Stimulated activated CD4-positive, alpha-beta T cell treated with anti-CD3 and anti-CD28 coated beads, Interleukin-4, amount 100 ng/mL, for 4 hours (primary cell): Measurements from ENCODE around the gene WDR27.
"Not testable (repeated sequence)": the region's sequence is repeated elsewhere in the genome, so short reads cannot be mapped to it uniquely, and the experiment has no call there.

Experiments
- DNase-seq, 2 experiments: peaks; one replicate each; pipeline ENCODE4 v3.0.0-alpha.2; 2020

The WDR27 gene

DNA sequence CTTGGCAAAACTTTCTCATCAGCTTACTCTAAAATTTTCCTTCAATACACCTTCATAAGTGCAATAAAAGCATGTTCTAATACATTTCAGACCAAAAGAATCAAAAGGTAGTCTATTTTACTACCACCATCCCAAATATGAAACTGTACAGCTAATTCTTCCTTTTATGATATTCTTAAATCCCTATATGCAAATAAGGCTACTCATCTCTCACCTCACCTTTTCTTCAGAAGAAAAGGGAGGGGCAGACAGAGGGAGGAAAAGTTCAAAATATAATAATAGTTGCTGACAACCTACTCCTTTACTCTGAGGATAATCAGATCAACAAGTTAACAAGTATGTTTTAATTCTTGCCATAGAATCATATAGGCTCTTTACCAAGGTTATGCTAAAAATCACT is 7.5 kb upstream of the WDR27 start:
- DNase-seq = no peak

DNA sequence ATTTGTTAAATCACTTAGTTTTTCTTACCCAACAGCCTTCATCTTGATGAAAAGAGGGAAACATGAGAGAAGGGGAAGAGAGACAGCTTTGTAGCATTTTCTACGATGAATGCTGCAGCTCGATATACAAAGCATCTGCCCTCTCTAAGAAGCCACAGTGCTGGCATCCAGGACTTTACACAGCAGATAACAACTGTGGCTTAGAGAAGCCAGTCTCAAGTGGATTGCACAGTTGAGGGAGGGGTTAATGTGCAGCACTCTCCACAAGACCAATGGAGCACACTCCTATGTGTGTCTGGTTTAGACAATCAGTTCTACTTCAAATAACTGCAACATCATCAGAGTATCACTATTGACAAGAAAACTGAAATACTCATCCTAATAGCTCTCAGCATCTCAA is 5.9 kb upstream of the WDR27 start:
- no peak for DNase-seq

DNA sequence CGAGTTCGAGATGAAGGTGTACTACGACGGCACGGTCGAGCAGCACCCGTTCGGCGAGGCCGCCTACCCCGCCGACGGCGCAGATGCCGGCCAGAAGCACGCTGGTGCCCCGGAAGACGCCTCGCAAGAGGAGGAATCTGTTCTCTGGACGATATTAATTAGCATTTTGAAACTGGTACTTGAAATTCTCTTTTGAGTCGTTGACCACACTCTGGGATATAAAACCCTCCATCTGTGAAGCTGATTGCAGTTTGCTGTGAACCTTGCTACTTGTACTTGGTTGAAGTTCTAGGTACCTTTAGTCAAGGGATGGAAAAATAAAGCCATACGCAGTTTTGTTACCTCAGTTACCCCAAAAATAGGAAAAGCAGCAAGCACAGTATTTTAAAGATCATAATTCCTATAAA is 1.0 kb upstream of the WDR27 start:
- no peak for DNase-seq

DNA sequence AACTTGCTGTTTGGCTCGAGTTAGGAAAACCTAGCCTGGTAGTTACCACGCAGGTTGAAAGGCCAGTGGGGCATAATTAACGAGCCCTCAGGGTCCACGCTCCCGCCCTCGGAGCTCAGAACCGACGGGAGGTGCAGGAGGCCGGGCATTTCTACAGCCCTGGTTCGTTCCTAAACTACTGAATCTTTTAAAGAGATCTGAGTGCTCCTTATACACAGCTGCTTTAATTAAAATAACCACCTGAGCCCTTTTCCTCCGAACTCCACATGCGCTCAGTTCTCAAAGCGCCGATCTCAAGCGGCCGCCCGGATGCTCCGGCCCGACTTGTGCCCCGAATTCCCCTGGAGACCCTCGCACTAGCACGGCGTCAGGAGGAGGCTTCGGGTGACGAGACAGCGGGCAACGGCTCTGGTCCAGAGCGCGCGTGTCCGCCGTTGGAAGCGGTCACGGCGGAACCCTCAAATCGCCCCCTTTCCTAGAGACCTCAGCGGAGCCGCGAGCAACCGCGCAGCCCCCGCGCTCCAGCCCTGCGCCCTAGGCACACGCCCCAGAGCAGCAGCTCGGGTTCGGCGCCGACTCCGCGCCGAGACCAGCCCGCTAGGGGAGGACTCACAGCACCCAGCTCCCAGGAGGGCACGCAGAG is 397 bp downstream of the WDR27 start:
- no peak for DNase-seq

DNA sequence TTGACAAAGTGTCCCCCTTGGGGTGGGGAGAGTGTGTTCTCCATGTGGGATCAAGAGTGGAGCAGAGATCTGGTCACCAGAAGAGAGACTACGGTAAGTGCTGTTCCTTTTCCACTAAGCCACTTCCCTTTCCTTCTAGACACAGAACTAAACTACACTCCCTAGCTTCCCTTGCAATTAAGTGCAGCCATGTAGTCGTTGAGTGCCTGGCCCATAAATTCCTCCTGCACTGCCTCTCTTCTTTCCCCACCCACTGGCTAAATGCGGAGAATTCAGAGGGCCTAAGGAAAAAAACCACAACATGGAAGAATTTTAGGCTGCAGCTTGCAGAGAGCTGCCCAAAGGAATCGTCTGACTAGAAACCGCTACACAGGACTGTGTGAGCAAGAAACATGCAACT is 1.5 kb downstream of the WDR27 start:
- no peak for DNase-seq

DNA sequence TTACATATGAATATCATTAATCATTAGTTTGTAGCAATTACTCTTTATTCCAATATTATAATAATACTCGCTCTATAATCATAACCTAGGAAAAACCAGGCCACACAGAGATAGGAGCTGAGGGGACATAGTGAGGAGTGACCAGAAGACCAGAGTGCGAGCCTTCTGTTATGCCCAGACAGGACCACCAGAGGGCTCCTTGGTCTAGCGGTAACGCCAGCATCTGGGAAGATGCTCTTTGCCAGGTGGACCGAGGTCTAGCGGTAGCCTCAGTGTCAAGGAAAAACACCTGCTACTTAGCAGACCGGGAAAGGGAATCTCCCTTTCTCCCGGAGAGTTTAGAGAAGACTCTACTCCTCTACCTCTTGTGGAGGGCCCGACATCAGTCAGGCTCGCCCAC is 4.7 kb downstream of the WDR27 start:
- DNase-seq = not testable (repeated sequence)

DNA sequence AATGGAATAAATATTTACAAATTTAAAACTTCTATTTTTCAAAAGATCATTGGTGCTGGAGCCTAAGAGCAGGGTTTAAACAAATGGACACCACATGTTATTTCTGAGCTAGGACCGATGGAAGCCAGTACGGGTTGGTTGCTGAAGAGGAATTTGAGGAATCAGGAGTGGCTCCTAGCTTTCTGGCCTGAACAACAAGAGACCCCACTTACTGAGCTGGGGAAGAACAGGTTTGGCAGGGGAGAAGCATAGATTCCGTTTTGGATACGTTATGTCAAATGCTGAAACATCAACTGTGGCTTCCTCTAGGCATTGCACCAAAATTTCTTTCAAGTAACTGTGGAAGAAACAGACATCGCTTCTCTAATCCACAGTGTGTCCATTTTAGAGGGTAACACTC is 6.7 kb downstream of the WDR27 start:
- DNase-seq = no peak

DNA sequence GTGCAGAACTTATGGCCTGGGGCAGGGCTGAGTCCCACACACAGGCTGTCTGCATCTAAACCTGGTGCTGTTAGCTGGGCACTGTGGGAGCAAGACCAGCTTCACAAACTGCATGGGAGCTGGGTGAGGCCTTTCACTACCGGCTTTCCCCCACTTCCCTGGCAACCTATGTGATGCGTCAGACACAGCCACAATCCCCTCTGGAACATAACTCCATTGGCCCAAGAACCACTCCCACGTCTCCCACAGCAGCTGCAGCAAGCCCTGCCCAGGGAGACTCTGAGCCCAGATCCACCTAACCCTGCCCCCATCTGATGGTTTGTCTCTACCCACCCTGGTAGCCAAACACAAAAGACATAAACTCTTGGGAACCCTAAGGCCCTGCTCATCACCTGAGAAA is 9.3 kb downstream of the WDR27 start:
- no peak for DNase-seq

DNA sequence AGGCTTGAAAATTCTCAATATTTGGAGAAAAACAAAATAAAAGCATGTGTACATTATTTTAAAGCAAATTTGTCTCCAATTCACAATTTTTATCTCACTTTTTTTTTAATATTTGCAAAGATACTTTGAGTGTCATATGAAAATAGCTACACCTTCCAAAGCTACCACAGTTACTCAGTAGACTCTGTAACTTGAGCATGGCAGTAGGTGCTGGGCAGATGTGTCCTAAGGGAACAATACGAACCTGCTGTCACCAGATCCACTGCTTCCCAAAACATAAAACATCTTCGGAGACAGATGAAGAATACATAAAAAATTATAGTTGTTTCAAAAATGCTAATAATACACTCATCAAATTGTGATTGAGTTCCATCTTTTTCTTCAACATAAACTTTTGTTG is 10.6 kb downstream of the WDR27 start:
- no peak for DNase-seq

DNA sequence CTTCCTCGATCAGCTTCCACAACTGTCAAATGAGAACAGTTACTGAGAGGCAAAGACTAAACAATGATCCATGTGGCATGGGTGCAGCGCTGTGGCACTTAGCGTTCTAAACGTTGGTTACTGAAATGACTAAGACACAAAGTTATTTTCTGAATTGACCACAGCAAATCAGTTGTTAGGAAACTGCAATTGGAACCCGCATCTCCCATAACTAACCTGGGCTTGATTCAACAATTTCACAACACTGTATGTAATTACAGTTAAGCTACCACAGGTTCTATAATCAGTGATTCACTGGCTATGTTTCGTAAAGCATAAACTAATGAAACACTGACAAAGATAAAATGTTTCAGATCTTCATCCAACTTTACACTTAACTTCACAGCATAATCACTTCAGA is 12.5 kb downstream of the WDR27 start:
- no peak for DNase-seq

DNA sequence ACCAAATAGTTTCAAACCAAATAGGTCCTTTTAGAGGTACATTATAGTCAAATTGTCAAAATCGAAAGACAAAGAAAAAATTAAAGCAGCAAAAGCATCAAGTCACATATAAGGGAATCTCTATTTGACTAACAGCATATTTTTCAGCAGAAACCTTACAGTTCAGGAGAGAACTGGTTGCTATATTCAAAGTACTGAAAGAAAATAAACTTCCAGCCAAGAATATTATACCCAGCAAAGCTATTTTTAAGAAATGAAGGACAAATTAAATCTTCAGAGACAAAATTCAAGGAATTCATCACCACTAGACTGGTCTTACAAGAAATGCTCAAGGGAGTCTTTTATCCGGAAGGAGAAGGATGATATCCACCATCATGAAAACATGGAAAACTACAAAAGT is 16.0 kb downstream of the WDR27 start:
- DNase-seq = no peak

DNA sequence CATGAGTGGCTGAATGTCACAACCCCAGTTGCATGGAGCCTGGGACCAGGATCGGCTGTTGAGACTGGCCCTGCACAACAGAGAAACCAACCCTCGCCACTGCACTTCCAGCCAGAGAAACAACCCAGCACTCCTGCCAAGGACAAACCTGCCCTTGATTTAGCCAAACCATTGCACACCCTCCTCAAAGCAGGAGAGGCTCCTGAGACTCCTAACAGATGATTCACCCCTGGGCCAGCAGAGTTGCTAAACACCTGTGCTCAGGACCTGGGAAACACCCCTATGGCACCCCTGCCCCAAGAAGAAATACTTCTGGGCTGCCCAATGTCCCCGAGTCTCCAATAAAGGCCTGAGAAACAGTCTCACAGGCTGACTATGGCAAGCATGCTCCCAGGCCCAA is 17.8 kb downstream of the WDR27 start:
- no peak for DNase-seq

DNA sequence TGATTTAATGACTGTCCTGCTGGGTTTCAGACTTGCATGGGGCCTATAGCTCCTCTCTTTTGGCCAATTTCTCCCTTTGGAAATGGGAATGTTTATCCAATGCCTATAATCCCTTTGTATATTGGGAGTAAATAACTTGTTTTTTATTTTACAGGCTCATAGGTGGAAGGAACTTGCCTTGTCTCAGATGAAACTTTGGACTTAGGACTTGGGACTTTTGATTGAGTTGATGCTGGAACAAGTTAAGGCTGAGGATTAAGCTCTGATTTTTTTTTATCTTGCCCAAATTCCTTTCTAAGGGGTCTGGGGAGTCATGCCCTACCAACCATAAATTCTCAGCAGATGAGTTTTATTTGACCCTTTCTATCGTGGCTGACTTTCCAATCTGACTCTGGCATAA is 23.5 kb downstream of the WDR27 start:
- DNase-seq = no peak

DNA sequence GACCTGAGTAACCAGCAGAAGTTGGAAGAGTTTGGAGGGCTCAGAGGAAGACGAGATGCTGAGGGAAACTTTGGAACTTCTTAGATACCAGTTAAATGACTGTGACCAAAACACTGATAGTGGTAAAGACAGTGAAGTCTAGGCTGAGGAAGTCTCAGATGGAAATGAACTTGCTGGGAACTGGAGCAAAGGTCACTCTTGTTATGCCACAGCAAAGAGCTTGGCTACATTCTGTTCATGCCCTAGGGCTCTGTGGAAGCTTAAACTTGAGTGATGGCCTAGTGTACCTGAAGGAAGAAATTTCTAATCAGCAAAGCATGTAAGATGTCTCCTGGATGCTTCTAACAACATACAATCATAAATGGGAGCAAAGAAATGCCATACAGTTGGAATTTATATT is 24.7 kb downstream of the WDR27 start:
- DNase-seq = no peak

DNA sequence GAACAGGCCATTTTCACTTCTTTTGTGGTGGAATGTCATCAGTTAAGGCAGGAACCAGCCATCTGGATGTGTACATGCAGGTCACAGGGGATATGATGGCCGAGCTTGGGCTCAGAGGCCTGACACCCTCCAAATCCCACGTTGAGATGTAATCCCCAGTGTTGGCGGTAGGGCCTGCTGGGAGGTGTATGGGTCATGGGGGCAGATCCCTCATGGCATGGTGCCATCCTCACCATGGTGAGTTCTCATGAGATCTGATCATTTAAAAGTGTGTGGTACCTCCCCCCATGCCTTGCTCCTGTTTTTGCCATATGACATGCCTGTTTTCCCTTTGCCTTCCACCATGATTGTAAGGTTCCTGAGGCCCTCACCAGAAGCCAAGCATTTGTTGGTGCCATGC is 26.8 kb downstream of the WDR27 start:
- DNase-seq = no peak

DNA sequence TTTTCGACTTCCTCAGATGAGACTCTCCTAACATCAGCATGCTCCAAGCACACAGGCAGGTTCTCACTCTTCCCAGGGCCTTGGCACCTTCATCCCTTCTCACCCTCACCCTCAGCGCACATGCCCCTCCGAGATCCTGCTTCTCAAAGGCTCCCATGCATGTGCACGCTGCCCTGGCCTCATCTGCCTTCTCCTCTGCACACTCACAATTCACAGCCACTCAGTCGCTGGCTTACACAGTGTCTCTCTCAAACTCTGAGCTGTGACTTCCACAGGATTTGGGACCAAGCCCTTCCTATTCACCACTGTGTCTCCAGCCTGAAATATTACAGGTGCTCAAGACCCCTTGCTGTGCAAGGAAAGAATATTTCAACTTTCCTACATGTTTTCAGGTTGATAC is 30.3 kb downstream of the WDR27 start:
- DNase-seq = no peak

DNA sequence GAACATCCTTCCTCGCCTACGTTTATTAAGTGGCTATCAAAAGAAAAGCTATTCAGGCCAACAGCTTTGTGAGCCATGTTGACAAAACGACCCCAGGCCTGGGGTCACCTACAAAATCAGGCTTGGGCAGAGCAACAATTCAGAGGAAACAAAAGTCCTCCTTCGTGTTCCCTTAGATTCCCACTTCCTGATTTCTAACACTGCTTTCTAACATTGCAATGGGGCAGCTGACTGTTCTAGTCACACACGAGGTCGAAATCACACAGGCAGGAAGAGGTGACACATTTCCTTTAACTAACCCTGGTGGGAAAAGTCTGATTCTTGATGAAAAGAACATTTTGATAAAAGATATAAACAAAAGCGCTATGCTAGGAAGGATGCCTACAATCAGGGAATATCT is 31.9 kb downstream of the WDR27 start:
- no peak for DNase-seq

DNA sequence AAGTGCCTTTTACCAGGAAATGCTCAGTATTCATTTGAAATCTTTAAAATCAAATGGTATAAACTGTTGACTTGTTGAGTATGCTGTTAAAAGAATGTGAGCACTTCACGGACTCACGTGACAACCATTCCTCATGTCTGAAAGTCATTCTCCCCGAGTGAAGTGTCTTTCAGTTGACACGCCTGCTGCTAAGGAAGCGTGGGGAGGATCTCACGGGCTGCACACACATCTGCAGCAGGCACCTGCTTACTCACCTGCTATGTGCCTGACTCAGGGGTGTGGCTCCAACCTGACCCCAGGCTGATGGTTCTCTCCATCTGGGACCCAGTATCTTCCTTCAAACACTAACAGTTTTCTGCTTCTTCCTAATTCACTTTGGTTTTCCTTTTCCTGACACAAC is 32.7 kb downstream of the WDR27 start:
- DNase-seq = no peak

DNA sequence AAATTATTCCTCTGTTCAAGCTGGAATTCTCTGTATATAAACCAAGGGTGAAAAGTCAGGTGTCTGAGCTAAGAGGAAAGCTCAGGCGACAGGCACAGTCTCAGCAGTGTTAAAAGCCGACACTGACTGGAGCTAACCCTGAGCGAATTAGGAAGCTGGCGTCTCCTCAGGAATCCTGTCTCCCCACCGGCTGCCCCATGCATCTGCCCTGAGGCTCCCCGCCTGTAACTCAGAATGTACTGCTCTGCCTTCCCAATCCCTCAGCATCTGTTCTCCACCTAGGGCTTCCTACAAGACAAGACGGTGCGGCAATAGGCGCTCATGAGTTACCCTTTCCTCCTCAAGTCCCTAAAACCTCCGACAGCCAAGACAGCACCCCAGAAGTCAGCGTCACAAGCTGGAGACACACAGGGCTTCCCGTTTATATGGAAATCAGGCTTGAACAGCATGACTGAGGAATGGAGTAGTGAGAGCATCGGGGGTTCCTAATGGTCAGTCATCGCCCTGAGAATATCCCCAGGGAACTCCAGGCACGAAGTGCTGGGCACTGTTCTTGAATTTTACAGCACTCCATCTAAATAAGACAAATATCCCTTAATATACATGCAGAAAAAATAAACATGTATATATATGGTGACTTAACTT is 33.5 kb downstream of the WDR27 start:
- DNase-seq = no peak

DNA sequence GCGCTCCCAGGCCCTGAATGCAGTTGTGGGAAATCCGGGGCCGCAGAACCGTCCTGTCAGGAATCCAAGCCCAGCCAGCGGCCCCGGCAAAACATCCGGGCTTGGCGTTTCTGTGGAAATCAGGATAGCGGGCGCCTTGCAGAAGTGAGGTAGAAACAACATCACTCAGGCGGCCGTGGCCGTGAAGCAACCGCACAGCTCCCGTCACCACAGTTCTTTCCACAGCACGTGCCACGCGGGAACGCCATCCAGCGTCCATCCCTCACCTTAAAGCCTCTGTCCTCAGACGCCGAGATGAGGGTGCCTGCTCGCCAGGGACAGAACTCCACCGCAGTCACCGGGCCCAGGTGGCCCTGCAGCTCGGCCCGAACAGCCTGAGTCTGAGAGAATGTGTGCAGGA is 34.1 kb downstream of the WDR27 start:
- no peak for DNase-seq

DNA sequence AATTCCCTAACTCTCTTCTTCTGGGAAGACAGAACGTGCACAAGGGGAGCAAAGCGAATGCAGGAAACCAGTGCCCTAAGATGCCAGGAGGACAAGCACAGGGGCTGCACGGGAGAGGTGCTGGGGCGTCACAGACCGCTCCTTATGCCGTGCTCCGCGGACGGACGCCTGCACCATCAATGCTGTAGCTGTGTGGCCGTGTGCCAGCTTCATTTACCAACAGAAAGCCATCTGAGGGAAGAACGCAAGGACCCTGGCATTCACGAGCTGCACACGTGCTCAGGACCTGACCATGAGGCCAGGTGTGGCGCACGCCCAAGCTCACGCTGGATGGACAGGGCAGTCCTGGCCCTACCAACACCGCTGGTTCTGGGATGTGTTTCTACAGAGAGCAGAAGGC is 35.4 kb downstream of the WDR27 start:
- no peak for DNase-seq

DNA sequence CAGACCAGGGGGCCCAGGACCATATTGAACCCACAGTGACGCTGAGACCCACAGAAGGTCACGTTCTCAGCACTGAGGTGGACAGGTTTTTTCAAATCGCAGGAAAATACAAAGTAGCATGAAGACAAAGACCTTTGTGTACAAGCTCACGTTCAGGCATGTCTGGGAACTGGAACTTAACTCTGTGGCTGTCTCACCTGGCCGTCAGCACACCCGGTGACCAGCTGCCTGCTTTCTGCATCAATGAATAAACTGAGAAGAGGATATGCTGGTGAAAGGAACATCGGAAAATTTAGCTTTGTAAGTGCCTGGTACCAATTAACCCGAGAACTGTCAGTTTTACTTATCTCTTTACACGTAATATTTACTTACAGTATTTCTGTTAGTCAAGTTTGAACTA is 36.5 kb downstream of the WDR27 start:
- DNase-seq = no peak

DNA sequence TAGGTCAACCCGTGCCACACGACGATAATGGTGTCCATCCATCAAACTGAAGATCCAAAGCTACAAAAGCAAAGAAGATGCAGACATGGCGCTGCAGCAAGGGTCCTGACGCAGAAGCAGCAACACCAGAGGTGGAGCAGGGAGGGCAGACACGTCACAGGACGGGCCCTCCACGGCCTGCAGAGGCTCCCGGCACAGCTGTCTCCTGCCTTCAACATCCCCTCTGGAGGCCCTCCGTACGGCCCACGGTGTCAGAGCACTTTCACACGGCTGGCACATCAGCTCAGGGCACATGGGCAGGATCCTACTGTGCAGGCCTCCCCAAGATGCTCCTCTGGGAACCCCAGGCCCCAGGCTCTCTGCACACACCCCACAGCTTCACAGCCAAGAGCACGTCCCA is 37.6 kb downstream of the WDR27 start:
- no peak for DNase-seq

DNA sequence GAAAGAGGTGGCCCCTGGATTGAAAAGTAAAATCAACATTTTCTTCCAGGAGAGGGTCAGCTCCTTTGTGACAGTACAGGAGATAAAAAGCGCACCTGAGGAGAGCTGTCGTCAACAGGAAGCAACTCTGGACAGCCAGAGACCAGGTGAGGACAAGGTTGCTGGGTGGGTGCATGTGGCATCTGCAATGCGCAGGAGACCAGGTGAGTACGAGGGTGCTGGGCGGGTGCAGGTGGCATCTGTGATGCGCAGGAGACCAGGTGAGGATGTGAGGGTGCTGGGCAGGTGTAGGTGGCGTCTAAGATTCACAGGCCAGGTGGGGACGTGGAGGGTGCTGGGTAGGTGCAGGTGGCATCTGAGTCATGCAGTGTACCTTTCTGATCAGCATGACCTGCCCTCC is 38.4 kb downstream of the WDR27 start:
- no peak for DNase-seq

DNA sequence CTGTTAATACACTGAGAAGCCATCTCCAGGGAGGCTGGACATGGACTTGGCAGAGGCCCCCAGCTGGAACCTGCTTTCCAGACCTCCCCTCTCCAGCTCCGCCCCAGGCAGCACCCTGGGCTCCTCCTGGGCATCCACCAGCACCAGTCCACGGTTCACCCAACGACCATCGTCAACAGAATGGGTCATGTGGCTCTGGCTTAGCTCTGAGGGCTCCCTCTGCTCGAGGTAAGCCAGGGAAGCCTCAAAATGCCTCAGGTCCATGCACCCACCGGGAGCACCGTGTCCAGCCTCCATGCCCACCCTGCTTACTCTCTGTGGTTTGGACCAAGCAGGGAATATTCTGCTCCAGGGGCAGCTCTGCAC is 40.5 kb downstream of the WDR27 start:
- no peak for DNase-seq
